ES-I3 (cell line): Measurements from ENCODE around the gene TMEM178B.
"Not testable (repeated sequence)": the region's sequence is repeated elsewhere in the genome, so short reads cannot be mapped to it uniquely, and the experiment has no call there.

Source experiments
- H3K36me3 ChIP-seq: 2 replicates; pipeline ENCODE4 v1.6.1; 2013; ENCODE audit warnings: mild to moderate bottlenecking, low read length, control low read depth, moderate library complexity; ENCODE audit not compliant: insufficient read depth
- H3K4me1 ChIP-seq: 2 replicates; pipeline ENCODE4 v1.6.1; 2013; ENCODE audit warnings: mild to moderate bottlenecking, control low read depth, low read length; ENCODE audit not compliant: insufficient read depth
- H3K9ac ChIP-seq: 2 replicates; pipeline ENCODE4 v1.6.1; 2013; ENCODE audit warnings: low read depth, mild to moderate bottlenecking, low read length, moderate library complexity
- H3K9me3 ChIP-seq: 2 replicates; pipeline ENCODE4 v1.6.1; 2013; ENCODE audit warnings: mild to moderate bottlenecking, low read length, moderate library complexity; ENCODE audit not compliant: control insufficient read depth, insufficient read depth

Gene TMEM178B

DNA sequence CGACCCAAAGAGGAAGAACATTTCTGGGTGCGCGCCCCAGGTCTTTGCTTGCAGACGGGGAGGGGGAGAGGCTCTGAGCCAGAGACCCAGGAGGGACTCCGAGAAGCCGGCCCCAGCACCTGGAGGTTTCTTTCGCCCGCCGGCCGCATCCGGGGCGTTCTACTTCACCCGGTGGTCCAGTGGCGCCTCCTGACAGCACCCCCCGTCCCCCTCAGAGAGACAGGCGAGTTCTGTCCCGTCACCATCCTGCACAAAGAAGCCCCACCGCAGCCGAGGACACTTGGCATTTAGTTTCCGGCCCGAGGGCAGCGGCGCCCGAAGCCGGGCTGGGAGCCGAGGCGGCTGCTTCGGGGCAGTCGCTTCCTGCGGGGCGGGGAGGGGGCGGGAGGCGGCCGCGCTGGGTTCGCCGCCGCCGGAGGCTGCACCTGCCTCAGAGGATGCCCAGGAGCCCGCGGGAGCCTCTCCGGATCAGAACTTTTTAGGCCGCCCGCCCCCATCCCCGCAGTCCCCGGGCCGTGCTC, at the start of gene TMEM178B:
Gene TMEM178B, plus strand, starts transcription at position 424 of the 521 bp plus-strand sequence.
- H3K9me3 ChIP-seq, result no peaks in the 10 kb centered on the region
- H3K4me1 ChIP-seq, result no peaks in the 10 kb centered on the region
- no peaks in the 10 kb centered on the region for H3K36me3 ChIP-seq
- peak within 1 kb of the TSS; percentile 78 for H3K9ac ChIP-seq

DNA sequence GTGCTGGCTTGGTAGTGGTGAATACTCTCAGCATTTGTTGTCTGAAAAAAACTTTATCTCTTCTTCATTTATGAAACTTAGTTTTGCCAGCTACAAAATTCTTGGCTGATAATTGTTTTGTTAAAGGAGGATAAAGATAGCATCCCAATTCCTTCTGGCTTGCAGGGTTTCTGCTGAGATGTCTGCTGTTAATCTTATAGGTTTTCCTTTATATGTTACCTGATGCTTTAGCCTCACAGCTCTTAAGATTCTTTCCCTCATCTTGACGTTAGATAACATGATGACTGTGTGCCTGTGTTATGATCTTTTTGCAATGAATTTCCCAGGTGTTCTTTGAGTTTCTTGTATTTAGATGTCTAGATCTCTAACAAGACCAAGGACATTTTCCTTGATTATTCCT, 49.2 kb upstream of the TMEM178B start:
- no peaks in the 10 kb centered on the region for H3K36me3 ChIP-seq

DNA sequence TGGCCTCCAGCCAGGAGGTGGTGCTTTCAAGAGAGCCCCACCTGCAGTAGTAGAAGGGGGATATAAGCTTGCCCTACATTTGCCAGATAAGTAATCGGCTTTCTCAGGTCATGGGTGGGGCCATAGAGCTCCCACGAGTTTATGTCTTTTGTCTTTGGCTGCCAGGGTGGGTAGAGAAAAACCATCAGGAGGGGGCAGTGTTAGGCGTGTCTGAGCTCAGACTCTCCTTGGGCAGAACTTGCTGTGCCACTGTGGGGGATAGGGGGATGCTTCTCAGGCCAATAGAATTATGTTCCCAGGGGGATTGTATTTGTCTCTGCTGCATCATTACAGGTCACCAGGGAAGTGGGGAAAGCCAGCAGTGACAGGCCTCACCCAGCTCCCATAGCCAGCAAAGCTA, 46.8 kb upstream of the TMEM178B start:
- no peaks in the 10 kb centered on the region for H3K36me3 ChIP-seq
- H3K9me3 ChIP-seq, result no peaks in the 10 kb centered on the region; the same call in 1 of the 2 replicates
- no peak overlapping the region for H3K9ac ChIP-seq

More for the DNA sequence above, 49.2 kb upstream of the TMEM178B start:
- Histone ChIP-seq H3K4me1 (no peaks in the 10 kb centered on the region), H3K9ac (no peak overlapping the region), H3K9me3 (no peaks in the 10 kb centered on the region; the same call in 1 of the 2 replicates)

DNA sequence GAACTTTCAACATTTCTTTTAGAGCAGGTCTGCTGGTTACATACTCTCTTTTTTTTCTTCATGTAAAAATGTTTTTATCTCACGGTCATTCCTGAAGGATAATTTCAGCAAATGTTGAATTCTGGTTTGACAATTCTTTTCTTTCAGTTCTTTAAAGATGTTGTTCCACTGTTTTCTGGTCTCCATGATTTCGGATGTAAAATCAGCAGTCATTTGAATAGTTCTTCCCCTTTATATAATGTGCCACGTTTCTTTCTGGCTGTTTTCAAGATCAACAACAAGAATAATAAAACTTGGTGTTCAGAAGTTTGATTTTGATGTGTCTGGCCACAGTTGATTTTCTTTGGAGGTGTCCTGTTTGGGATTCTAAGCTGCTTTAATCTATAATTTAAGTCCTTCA, 45.1 kb upstream of the TMEM178B start:
- Histone ChIP-seq H3K9me3 (no peaks in the 10 kb centered on the region; the same call in 1 of the 2 replicates), H3K4me1 (no peaks in the 10 kb centered on the region), H3K36me3 (no peaks in the 10 kb centered on the region), H3K9ac (no peak overlapping the region)

More for the DNA sequence above, 46.8 kb upstream of the TMEM178B start:
- no peaks in the 10 kb centered on the region for H3K4me1 ChIP-seq

DNA sequence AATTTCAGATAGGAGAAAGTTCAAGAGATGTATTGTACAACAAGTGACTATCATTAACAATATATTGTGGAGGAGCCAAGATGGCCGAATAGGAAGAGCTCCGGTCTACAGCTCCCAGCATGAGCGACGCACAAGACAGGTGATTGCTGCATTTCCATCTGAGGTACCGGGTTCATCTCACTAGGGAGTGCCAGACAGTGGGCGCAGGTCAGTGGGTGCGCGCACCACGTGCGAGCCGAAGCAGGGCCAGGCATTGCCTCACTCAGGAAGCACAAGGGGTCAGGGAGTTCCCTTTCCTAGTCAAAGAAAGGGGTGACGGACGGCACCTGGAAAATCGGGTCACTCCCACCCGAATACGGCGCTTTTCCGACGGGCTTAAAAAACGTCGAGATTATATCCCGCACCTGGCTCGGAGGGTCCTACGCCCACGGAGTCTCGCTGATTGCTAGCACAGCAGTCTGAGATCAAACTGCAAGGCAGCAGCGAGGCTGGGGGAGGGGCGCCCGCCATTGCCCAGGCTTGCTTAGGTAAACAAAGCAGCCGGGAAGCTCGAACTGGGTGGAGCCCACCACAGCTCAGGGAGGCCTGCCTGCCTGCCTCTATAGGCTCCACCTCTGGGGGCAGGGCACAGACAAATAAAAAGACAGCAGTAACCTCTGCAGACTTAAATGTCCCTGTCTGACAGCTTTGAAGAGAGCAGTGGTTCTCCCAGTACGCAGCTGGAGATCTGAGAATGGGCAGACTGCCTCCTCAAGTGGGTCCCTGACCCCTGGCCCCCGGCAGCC, 41.1 kb upstream of the TMEM178B start:
- not testable (repeated sequence) for H3K4me1 ChIP-seq, H3K36me3 ChIP-seq
- peak overlapping the region; percentile 25 for H3K9ac ChIP-seq

DNA sequence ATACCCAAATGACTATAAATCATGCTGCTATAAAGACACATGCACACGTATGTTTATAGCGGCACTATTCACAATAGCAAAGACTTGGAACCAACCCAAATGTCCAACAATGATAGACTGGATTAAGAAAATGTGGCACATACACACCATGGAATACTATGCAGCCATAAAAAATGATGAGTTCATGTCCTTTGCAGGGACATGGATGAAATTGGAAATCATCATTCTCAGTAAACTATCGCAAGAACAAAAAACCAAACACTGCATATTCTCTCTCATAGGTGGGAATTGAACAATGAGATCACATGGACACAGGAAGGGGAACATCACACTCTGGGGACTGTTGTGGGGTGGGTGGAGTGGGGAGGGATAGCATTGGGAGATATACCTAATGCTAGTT, 35.8 kb upstream of the TMEM178B start:
- H3K4me1 ChIP-seq, H3K36me3 ChIP-seq, H3K9ac ChIP-seq, H3K9me3 ChIP-seq: not testable (repeated sequence)

More for the DNA sequence above, 41.1 kb upstream of the TMEM178B start:
- H3K9me3 ChIP-seq, result not testable (repeated sequence)

DNA sequence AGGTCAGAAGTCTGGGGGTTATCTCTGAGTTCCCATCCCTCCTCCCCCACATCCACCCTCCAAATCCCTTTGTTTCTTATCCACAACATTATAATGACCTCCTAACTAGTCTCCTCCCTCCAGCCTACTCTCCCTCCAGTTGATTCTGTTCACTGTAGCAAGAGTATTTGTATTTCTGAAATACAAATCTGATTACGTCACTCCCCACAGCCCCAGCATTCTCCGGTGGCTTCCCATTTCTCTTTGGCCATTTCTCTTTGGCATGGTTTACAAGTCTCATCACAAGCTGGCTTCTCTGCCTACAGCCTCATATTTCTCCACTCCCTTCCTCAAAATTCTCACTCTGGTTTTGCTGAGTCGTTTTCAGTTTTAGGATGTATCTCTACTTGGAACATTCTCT, 34.5 kb upstream of the TMEM178B start:
- Histone ChIP-seq H3K9me3 (no peaks in the 10 kb centered on the region), H3K4me1 (no peaks in the 10 kb centered on the region), H3K36me3 (no peaks in the 10 kb centered on the region), H3K9ac (no peak overlapping the region)

DNA sequence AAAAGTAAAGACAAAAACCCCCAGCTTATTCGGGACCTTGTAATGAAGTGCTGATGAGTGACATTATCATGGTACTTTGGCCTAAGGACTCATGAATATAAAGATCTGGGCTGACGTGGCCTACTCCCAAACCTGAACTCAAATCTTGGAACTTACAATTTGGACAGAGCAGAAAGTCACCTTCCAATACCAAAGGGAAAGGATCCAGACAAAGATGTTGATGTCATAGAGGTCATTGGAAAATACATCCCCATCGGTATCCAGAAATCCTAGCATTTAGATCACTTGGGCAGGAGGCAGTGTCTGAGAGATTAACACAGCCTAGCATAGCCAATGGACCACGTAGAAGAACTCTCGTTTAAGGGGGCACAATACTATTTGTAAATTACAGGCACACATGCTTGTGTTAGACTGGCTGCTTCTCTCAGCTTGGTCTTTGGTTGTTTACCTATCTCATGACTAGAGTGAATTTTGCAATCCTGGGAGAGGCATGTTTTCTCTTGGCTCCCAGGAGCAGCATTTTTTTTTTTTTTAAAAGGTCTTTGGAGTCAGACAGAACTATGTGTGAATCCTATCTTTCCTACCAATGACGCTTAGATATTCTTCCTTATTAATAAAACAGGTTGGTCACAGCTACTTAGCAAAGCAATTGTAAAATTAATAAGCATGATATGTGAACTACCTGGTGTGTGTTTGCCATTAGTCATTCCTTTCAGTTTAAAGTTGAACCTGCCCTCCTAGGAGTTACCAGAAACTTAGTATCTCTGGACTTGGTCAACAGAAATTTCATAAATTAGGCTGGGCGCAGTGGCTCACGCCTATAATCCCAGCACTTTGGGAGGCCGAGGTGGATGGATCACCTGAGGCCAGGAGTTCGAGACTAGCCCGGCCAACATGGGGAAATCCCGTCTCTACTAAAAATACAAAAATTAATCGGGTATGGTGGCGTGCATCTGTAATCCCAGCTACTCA, 31.4 kb upstream of the TMEM178B start:
- no peak overlapping the region for H3K9ac ChIP-seq
- no peaks in the 10 kb centered on the region for H3K9me3 ChIP-seq
- no peaks in the 10 kb centered on the region for H3K4me1 ChIP-seq

DNA sequence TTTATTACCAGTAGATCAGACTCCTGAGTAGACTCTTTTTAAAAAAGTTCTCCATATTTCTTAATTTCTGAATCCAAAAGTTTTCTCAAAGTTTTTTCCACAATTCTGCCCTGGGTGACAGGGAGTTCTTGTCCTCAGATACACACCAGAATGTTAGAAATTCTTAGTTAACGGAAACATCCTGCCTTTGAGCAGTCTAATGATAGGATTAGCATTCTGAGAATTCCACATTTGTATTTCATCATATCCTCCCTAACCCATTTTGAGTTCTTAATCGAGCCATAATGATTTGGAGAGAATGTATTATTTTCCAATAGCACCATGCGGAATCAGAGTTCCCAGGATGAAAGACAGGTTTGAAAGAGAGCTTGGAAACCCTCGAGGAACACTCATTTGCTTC, 30.2 kb upstream of the TMEM178B start:
- Histone ChIP-seq H3K9me3 (no peaks in the 10 kb centered on the region), H3K9ac (no peak overlapping the region), H3K36me3 (no peaks in the 10 kb centered on the region), H3K4me1 (no peaks in the 10 kb centered on the region)

More for the DNA sequence above, 31.4 kb upstream of the TMEM178B start:
- H3K36me3 ChIP-seq, result no peaks in the 10 kb centered on the region

DNA sequence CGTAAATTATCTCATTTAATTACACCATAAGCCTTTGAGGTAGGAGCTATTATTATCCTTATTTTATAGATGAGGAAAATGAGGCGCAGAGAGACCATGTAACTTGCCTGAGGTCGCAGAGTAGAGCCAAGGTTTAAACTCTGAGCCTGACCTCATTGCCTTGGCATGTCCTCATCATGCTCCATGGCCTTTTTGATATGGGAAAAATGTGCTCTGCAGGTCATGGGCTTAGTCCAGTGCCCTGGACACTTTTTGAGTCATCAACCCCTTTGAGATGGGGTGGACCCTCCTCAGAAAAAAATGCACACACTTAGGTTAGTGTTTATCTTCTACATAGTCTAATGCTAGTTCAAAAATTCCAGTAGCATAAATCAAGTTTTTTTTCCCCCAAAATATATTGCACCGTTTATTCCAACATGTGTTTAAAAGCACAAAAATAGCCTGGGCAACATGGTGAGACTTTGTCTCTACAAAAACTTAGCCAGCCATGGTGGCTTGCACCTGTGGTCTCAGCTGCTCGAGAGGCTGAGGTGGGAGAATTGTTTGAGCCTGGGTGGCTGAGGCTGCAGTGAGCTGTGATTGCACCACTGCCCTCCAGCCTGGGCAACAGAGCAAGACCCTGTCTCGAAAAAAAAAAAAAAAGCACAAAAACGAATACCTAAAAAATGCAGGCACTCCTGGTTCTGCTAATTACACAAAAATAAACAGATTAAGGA, 28.6 kb upstream of the TMEM178B start:
- Histone ChIP-seq H3K4me1 (no peaks in the 10 kb centered on the region), H3K9me3 (no peaks in the 10 kb centered on the region), H3K9ac (no peak overlapping the region), H3K36me3 (no peaks in the 10 kb centered on the region)

DNA sequence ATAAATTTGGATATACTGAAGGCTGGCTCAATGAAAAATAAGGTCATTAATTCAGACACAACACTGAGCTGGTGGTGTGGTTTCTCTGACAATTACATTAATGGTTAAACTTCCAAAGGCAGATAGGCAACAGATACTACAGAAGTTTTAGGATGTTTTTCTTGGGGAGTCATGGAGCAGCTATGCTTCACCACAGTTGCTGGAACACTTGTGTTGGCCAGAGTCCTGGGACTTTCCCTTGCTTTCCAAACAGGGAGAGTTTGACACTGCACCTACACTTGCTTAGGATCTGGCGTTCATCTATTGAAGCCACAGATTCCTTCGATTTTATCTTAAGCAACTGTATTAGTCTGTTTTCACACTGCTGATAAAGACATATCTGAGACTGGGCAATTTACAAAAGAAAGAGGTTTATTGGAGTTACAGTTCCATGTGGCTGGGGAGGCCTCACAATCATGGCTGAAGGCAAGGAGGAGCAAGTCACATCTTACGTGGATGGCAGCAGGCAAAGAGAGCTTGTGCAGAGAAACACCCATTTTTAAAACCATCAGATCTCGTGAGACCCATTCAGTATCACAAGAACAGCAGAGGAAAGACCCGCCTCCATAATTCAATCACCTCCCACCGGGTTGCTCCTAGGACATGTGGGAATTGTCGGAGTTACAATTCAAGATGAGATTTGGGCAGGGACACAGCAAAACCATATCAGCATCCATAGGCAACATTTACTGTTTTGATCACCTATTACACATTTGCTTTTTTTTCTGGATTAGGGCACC, 27.8 kb upstream of the TMEM178B start:
- H3K9ac ChIP-seq, result no peak overlapping the region
- no peaks in the 10 kb centered on the region for H3K4me1 ChIP-seq
- H3K36me3 ChIP-seq, result no peaks in the 10 kb centered on the region
- H3K9me3 ChIP-seq, result no peaks in the 10 kb centered on the region

DNA sequence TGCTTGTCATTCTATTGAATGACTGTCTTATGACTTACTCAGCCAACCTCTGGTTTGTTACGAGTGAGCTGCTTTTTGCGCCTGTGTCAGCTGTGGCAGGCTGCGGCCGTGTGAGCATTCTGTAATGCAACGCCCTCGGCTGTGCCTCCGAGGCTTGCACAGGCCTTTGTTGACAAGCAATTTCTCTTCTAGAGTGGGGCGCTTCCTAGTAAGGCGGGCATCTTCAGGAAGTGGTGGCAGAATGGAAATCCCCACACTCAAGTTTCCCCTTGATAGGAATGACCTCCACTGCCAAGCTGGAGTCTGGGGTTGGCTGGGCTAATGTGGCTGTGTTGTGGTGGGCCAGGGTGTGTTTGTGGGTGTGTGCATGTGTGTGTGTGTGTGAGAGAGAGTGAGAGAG, 20.2 kb upstream of the TMEM178B start:
- H3K9me3 ChIP-seq, result no peaks in the 10 kb centered on the region
- H3K36me3 ChIP-seq, result no peaks in the 10 kb centered on the region
- H3K4me1 ChIP-seq, result no peaks in the 10 kb centered on the region
- H3K9ac ChIP-seq, result no peak overlapping the region

DNA sequence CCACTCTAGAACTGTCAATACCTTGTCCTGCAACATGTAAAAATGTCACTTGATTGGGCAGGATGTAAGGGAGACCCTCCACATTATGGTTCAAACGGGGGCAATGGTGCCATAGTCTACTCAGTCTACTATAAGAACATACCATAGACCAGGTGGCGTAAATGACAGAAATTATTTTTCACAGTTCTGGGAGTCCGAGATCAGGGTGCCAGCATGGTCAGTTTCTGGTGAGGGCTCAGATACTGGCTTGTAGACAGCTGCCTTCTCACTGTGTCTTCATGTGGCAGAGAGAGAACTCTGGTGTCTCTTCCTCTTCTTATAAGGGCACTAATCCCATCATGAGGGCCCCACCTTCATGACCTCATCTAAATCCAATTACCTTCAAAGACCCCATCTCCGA, 18.7 kb upstream of the TMEM178B start:
- no peaks in the 10 kb centered on the region for H3K36me3 ChIP-seq
- H3K4me1 ChIP-seq, result no peaks in the 10 kb centered on the region
- no peak overlapping the region for H3K9ac ChIP-seq
- no peaks in the 10 kb centered on the region for H3K9me3 ChIP-seq
